Esophagus squamous epithelium (tissue), 4 donors: ENCODE measurements around the gene NPAT.

Experiments used
- POLR2A ChIP-seq, 4 donors: fragments of 450-650 bp; IDR thresholded peaks; one replicate each; pipeline ENCODE4 v1.6.1; 2017; ENCODE audit warnings: antibody characterized with exemption in 4 of 4, mild to moderate bottlenecking in 4 of 4, moderate library complexity in 3 of 4
- TF ChIP-seq, protein P1 (sequence below), 6 experiments: fragments of 450-650 bp in 4 of 6; fragments of 200-600 bp in 2 of 6; sonication (generic) in 2 of 6; IDR thresholded peaks; one replicate each; pipeline ENCODE4 v1.5.1; 2016 to 2019; ENCODE audit warnings: antibody characterized with exemption in 6 of 6, mild to moderate bottlenecking in 4 of 6, moderate library complexity in 4 of 6

DNA sequence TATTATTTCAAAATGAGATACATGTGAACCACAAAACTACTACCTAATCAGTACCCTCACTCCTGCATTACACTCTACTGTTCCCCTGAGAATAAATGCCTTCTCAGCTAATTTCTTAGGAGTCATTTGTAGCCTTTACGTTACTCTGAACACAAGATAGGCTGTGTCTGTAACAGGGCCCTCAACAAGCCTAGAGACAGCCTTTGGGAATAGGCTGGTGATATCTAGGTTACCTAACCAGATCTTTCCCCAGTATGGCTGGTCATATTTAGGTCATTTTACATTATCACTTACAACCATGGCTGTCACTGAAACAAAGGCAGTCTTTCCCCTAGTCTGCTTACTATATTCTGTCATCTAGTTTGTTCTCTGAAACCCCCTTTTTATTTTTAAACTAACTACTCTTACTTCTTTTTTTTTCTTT, 14.6 kb upstream of the NPAT start:
- TF ChIP-seq, protein P1, sequence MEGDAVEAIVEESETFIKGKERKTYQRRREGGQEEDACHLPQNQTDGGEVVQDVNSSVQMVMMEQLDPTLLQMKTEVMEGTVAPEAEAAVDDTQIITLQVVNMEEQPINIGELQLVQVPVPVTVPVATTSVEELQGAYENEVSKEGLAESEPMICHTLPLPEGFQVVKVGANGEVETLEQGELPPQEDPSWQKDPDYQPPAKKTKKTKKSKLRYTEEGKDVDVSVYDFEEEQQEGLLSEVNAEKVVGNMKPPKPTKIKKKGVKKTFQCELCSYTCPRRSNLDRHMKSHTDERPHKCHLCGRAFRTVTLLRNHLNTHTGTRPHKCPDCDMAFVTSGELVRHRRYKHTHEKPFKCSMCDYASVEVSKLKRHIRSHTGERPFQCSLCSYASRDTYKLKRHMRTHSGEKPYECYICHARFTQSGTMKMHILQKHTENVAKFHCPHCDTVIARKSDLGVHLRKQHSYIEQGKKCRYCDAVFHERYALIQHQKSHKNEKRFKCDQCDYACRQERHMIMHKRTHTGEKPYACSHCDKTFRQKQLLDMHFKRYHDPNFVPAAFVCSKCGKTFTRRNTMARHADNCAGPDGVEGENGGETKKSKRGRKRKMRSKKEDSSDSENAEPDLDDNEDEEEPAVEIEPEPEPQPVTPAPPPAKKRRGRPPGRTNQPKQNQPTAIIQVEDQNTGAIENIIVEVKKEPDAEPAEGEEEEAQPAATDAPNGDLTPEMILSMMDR (IDR thresholded peaks at IDR 0.05): no peak
- TF ChIP-seq POLR2A (IDR thresholded peaks at IDR 0.05): no peak
